Ammon's horn (tissue), 1 donor: ENCODE results near the gene CYP2E1.
"Not testable (repeated sequence)": the region's sequence is repeated elsewhere in the genome, so short reads cannot be mapped to it uniquely, and the experiment has no call there.

Experiments used
- DNase-seq: peaks from one replicate; pipeline ENCODE4 v3.0.0-alpha.2; 2016; ENCODE audit warnings: low spot score

CYP2E1 gene

GRCh38 chr10:133528845-133529575 lies 1.8 kb downstream of the CYP2E1 start:
- DNase-seq = no peak

DNA sequence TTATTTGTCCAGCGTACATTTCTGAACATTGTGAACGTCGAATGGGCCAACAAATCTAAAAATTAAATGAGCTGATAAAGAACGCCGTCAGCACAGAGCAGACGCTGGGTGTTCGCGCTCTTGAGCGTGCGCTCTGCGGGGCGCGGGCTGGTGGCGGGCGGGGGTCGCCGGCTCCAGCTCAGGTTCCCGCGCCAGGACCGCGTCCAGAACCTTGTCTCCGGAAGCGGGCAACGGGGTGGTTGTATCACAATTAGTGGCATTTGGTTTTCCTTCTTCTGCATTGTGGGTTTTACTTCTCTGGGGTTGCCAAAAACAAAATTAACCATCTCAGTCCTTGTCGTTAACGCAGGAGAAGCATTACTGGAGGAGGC lies 2.4 kb downstream of the CYP2E1 start:
- DNase-seq = no peak

- DNase-seq = no peak
Measured at GRCh38 chr10:133530506-133530905, 3.3 kb downstream of the CYP2E1 start.

- DNase-seq = no peak
Measured at GRCh38 chr10:133532871-133533270, 5.7 kb downstream of the CYP2E1 start.

- DNase-seq = no peak
Measured at GRCh38 chr10:133534417-133534816, 7.3 kb downstream of the CYP2E1 start.

- DNase-seq = no peak
Measured at GRCh38 chr10:133536198-133536597, 9.0 kb downstream of the CYP2E1 start.

GRCh38 chr10:133537546-133538545 lies 10.7 kb downstream of the CYP2E1 start:
- DNase-seq = no peak

DNA sequence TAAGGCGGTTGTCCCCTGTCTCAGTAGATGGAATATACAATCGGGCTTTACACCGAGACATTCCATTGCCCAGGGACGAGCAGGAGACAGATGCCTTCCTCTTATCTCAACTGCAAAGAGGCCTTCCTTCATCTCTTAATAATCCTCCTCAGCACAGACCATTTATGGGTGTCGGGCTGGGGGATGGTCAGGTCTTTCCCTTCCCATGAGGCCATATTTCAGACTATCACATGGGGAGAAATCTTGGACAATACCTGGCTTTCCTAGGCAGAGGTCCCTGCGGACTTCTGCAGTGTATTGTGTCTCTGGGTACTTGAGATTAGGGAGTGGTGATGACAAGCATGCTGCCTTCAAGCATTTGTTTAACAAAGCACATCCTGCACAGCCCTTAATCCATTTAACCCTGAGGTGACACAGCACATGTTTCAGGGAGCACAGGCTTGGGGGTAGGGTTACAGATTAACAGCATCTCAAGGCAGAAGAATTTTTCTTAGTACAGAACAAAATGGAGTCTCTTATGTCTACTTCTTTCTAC lies 14.3 kb downstream of the CYP2E1 start:
- DNase-seq = not testable (repeated sequence)

GRCh38 chr10:133544506-133544905 lies 17.3 kb downstream of the CYP2E1 start:
- no peak for DNase-seq

- DNase-seq = no peak
Measured at GRCh38 chr10:133554600-133554999, 27.4 kb downstream of the CYP2E1 start.

GRCh38 chr10:133555521-133555920 lies 28.4 kb downstream of the CYP2E1 start:
- DNase-seq = no peak

DNA sequence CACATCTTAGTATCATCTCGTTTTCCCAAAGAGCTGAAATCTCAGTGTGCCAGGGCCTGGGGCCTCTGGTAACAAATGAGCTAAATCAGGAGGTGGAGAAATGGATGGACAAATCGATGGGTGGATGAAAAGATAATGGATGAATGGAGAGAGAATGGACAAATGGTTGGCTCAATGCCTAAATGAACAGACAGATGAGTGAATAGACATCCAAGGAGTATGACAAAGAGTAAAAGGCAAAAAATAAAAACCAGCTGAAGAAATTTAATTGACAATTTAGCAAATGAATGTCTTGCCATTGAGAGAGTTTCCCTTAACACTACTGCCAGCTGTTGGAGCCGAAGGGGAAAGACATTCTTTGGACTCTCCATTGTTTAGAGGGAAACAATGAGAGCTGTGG lies 30.2 kb downstream of the CYP2E1 start:
- no peak for DNase-seq

- DNase-seq = no peak
Measured at GRCh38 chr10:133559216-133559615, 32.1 kb downstream of the CYP2E1 start.

DNA sequence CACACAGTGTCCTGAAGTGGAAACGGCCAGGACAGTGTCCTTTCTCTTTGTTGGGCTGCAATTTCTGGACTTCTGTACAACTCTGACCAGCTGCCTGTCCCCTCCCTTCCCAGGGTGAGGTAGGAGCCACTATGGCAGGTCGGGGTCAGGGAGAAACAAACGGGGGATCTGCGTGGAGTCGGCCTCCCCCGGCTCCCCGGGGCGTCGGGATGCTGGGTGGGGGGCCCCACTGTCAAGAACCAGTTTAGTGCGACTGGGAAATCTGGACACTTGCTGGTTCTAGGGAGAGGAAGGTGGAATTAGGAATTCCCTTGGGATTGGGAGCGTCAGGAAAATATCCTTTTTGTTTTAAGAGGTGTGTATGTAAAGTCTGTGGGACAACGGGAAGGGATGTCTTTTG lies 37.7 kb downstream of the CYP2E1 start:
- no peak for DNase-seq

- DNase-seq = no peak
Measured at GRCh38 chr10:133565441-133566294, 38.5 kb downstream of the CYP2E1 start, which contains the start of gene SYCE1. SYCE1 (minus strand) TSS chr10:133565583; CDS start chr10:133565529, 54 bp downstream.

DNA sequence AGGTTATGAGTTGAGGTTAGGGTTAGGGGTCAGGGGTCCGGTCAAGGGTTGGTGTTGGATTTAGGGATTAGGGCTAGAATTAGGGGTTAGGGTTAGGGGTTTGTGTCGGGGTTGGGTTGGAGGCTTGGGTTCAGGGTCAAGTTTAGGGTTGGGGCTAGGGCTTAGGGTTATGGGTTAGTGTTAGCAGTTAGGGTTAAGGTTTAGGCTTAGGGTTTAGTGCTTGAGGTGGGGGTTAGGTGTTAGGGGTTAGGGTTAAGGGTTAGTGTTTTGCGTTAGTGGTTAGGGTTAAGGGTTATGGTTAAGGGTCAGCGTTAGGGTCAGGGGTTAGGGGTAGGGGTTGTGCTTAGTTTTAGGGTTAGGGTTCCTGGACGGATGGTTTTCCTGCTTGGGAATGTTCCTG lies 40.0 kb downstream of the CYP2E1 start:
- DNase-seq = no peak

GRCh38 chr10:133567609-133568286 lies 40.6 kb downstream of the CYP2E1 start:
- no peak for DNase-seq

DNA sequence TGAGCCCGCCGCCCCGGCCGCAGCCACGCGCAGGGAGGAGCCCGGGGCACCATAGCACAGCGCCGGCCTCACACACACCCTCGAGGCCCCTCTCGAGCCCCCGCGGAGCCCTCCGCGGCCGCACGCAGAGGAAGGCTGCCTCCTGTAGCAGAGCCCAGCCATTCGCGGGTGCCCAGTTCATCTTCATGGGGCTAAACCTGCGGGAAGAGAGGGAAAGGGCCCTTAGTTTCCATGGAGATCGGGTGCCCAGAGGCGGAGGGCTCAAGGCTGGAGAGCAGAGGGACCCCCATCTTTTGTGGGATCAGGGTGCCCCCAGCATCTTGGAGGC lies 41.1 kb downstream of the CYP2E1 start:
- DNase-seq = no peak

DNA sequence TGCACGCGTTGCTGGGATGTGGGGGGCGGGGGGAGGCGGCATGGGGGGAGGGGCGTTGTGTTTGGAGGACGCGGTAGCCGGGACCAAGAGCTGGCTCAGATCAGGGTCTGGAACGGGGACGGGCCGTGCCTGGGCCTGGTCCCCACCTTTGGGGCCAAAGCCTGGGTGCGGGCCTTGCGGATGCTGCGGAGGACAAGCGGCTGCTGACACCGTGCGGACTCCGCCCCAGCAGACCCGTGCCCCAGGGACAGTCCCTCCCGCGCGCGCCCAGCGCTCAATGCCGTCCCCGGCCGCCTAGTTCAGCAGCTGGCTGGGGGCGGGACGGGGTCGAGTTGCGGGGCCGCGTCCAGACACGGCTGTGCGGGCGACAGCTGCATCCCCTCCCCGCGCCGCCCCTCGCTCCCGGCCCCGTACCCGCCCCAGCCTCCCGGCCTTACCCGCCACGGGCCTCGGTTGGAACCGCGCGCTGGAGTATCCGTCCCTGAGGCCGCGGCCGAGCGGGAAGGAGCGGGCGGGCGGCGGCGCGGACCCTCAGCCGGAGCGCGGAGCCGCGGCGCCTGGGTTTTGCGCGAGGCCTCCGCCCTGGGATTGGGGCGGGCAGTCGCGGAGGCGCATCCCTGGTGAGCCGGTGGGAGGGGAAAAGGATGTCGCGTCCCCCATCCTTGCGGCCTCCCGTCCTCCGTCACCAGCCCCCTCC lies 41.8 kb downstream of the CYP2E1 start:
- DNase-seq = not testable (repeated sequence)

- DNase-seq = not testable (repeated sequence)
Measured at GRCh38 chr10:133569801-133570200, 42.6 kb downstream of the CYP2E1 start.

DNA sequence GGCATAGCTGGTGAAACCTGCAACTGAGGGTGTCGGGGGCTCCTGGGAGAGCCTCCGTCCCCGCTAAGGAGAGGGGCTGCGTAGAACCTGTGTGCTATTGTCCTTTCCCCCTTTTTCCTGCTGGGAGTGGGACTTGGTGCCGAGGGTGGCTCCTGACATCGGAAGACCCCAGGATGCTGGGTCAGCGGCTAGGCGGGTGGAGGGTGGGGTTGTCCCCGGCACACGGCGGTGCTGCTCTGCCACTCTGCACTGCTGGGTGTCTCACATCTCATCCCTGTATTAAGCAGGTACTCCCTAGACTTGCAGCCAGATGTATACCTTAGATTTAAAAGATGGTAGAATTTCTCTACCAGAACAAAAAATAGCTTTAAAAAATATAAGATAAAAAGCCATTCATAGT lies 44.9 kb downstream of the CYP2E1 start:
- DNase-seq = not testable (repeated sequence)
